OCI-LY1 (cell line): ENCODE results near the gene RTKN2.

ENCODE experiments used
- H2AFZ ChIP-seq: fragments of 200-600 bp; sonication (generic), shearing (Covaris generic); 2 replicates; pipeline ENCODE4 v1.6.0; 2014; ENCODE audit warnings: antibody characterized with exemption, mild to moderate bottlenecking, low read length
- H3F3A ChIP-seq: fragments of 200-600 bp; sonication (generic), shearing (Covaris generic); 2 replicates; pipeline ENCODE4 v1.6.0; 2014; ENCODE audit warnings: mild to moderate bottlenecking, antibody characterized with exemption, low read length, moderate library complexity; ENCODE audit not compliant: insufficient read depth
- H3K27ac ChIP-seq: fragments of 200-600 bp; sonication (generic); 2 replicates; pipeline ENCODE4 v1.5.1; 2014; ENCODE audit warnings: low read length, mixed run types, mild to moderate bottlenecking, low read depth; ENCODE audit not compliant: poor library complexity, severe bottlenecking
- H3K27me3 ChIP-seq: fragments of 200-600 bp; sonication (generic); 2 replicates; pipeline ENCODE4 v1.6.0; 2014; ENCODE audit warnings: antibody characterized with exemption, mild to moderate bottlenecking, low read length, moderate library complexity; ENCODE audit not compliant: insufficient read depth
- H3K36me3 ChIP-seq: fragments of 200-600 bp; sonication (generic); 2 replicates; pipeline ENCODE4 v1.6.1; 2014; ENCODE audit warnings: mild to moderate bottlenecking, antibody characterized with exemption, low read length, moderate library complexity, mixed read lengths; ENCODE audit not compliant: insufficient read depth
- H3K4me1 ChIP-seq: fragments of 200-600 bp; sonication (generic); 2 replicates; pipeline ENCODE4 v1.5.1; 2014; ENCODE audit warnings: mild to moderate bottlenecking, low read length, moderate library complexity; ENCODE audit not compliant: insufficient read depth, severe bottlenecking
- H3K4me2 ChIP-seq: fragments of 200-600 bp; sonication (generic), shearing (Covaris generic); 2 replicates; pipeline ENCODE4 v1.6.1; 2014; ENCODE audit warnings: low read length
- H3K4me3 ChIP-seq: fragments of 200-600 bp; sonication (generic); 2 replicates; pipeline ENCODE4 v1.5.1; 2014; ENCODE audit warnings: low read length, low read depth, mild to moderate bottlenecking, mixed read lengths; ENCODE audit not compliant: poor library complexity, severe bottlenecking
- H3K79me2 ChIP-seq: fragments of 200-600 bp; shearing (Covaris generic); 2 replicates; pipeline ENCODE4 v1.6.1; 2016; ENCODE audit warnings: mixed run types, low read length, mixed read lengths; ENCODE audit not compliant: insufficient read depth
- H3K9ac ChIP-seq: fragments of 200-600 bp; sonication (generic), shearing (Covaris generic); 2 replicates; pipeline ENCODE4 v1.6.1; 2014; ENCODE audit warnings: mild to moderate bottlenecking, low read length, mixed read lengths
- H3K9me2 ChIP-seq: fragments of 200-600 bp; sonication (generic), shearing (Covaris generic); 2 replicates; pipeline ENCODE4 v1.6.1; 2014; ENCODE audit warnings: low read depth, mild to moderate bottlenecking, low read length, mixed read lengths
- H3K9me3 ChIP-seq: fragments of 200-600 bp; shearing (Covaris generic); 2 replicates; pipeline ENCODE4 v1.6.1; 2014; ENCODE audit warnings: low read length, mixed read lengths
- H4K20me1 ChIP-seq: fragments of 200-600 bp; sonication (generic), shearing (Covaris generic); 2 replicates; pipeline ENCODE4 v1.6.0; 2016; ENCODE audit warnings: mild to moderate bottlenecking, low read length; ENCODE audit not compliant: insufficient read depth
- EZH2 ChIP-seq: fragments of 200-600 bp; sonication (generic), shearing (Covaris generic); IDR thresholded peaks from 2 replicates; pipeline ENCODE4 v1.8.0; 2017; ENCODE audit warnings: borderline replicate concordance, mixed run types, mild to moderate bottlenecking, antibody characterized with exemption, low read length, moderate library complexity, mixed read lengths
- TF ChIP-seq, protein P1 (sequence below): fragments of 200-600 bp; sonication (generic), shearing (Covaris generic); IDR thresholded peaks from 2 replicates; pipeline ENCODE4 v1.5.1; 2017; ENCODE audit warnings: mild to moderate bottlenecking, antibody characterized with exemption, low read length, moderate library complexity, mixed read lengths

The RTKN2 gene

GRCh38 chr10:62154231-62154630, 114.4 kb downstream of the RTKN2 start:
- no peak overlapping the region for H3K9ac ChIP-seq
- no peaks in the 10 kb centered on the region for H3K9me2 ChIP-seq
- H3K4me2 ChIP-seq = no peak overlapping the region
- H3K4me1 ChIP-seq = peaks cover 6% of the 10 kb centered on the region
- H3F3A ChIP-seq = no peaks in the 10 kb centered on the region
- H3K27me3 ChIP-seq = no peaks in the 10 kb centered on the region
- TF ChIP-seq EZH2 = no peak
- TF ChIP-seq, protein P1, sequence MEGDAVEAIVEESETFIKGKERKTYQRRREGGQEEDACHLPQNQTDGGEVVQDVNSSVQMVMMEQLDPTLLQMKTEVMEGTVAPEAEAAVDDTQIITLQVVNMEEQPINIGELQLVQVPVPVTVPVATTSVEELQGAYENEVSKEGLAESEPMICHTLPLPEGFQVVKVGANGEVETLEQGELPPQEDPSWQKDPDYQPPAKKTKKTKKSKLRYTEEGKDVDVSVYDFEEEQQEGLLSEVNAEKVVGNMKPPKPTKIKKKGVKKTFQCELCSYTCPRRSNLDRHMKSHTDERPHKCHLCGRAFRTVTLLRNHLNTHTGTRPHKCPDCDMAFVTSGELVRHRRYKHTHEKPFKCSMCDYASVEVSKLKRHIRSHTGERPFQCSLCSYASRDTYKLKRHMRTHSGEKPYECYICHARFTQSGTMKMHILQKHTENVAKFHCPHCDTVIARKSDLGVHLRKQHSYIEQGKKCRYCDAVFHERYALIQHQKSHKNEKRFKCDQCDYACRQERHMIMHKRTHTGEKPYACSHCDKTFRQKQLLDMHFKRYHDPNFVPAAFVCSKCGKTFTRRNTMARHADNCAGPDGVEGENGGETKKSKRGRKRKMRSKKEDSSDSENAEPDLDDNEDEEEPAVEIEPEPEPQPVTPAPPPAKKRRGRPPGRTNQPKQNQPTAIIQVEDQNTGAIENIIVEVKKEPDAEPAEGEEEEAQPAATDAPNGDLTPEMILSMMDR = no peak
- no peak overlapping the region for H3K4me3 ChIP-seq
- no peaks in the 10 kb centered on the region for H3K9me3 ChIP-seq
- H3K79me2 ChIP-seq = no peaks in the 10 kb centered on the region
- no peak overlapping the region for H2AFZ ChIP-seq
- no peak overlapping the region for H3K27ac ChIP-seq
- no peaks in the 10 kb centered on the region for H4K20me1 ChIP-seq
- no peaks in the 10 kb centered on the region for H3K36me3 ChIP-seq

- Histone ChIP-seq H3K4me1 (peaks cover 3% of the 10 kb centered on the region), H3K4me2 (no peak overlapping the region), H3K36me3 (no peaks in the 10 kb centered on the region), H3K79me2 (no peaks in the 10 kb centered on the region), H4K20me1 (no peaks in the 10 kb centered on the region), H3K27ac (no peak overlapping the region), H3F3A (no peaks in the 10 kb centered on the region), H2AFZ (no peak overlapping the region), H3K27me3 (no peaks in the 10 kb centered on the region), H3K9me2 (no peaks in the 10 kb centered on the region), H3K9me3 (no peaks in the 10 kb centered on the region), H3K4me3 (no peak overlapping the region), H3K9ac (no peak overlapping the region)
- no peak for TF ChIP-seq EZH2
- TF ChIP-seq, protein P1 = no peak
Observed at GRCh38 chr10:62153191-62153590, 115.5 kb downstream of the RTKN2 start.

- Histone ChIP-seq H3K4me2 (no peak overlapping the region), H2AFZ (no peak overlapping the region), H3F3A (no peaks in the 10 kb centered on the region), H3K27me3 (no peaks in the 10 kb centered on the region), H3K9me2 (no peaks in the 10 kb centered on the region), H3K4me3 (no peak overlapping the region), H3K4me1 (no peaks in the 10 kb centered on the region), H3K9me3 (no peaks in the 10 kb centered on the region), H4K20me1 (no peaks in the 10 kb centered on the region), H3K27ac (no peak overlapping the region), H3K9ac (no peak overlapping the region), H3K36me3 (no peaks in the 10 kb centered on the region), H3K79me2 (no peaks in the 10 kb centered on the region)
- TF ChIP-seq, protein P1 = no peak
- no peak for TF ChIP-seq EZH2
Observed at GRCh38 chr10:62149621-62150020, 119.0 kb downstream of the RTKN2 start.
